K562 (cell line): ENCODE measurements around the gene ADGRE2. TPM values are rescaled to one million over a fixed set of nuclear protein-coding genes. Genes with fewer than 3 reads are reported as not detected.

Source experiments
- ATAC-seq: fragments of 200-7000 bp; cut with Tn5 transposase; 3 replicates; pipeline ENCODE4 v1.9.1; 2020; ENCODE audit warnings: moderate library complexity
- BruUV-seq: library from RNA; stranded (reverse); fragments of 400-500 nt; replicated peaks from 2 replicates; lab custom pipeline; 2021; lab: Mats Ljungman, UMichigan
- CTCF ChIA-PET: fragments of 300-600 bp; formaldehyde crosslinking; extraction: SDS; loops from one replicate; lab custom pipeline; 2021; ENCODE audit warnings: low intra/inter-chr PET ratio; lab: Yijun Ruan, JAX
- POLR2A ChIA-PET: fragments of 300-600, 350-650 bp; sonication (Branson Sonifier 250); formaldehyde crosslinking; extraction: SDS; loops from one replicate; lab custom pipeline; 2021; ENCODE audit warnings: antibody characterized with exemption, inconsistent platforms; lab: Yijun Ruan, JAX
- DNase-seq, 4 experiments: peaks; one replicate each; pipeline versions ENCODE4 v3.0.0 to v3.0.0-alpha.2; 2011 to 2018; ENCODE audit warnings: low spot score in 3 of 4, mixed read lengths in 3 of 4; ENCODE audit errors: extremely low read depth in 1 of 4
- FAIRE-seq: peaks from 2 replicates; lab custom pipeline; 2011; peaks lifted over from hg19 to GRCh38; lab: Jason Lieb, UNC
- H2AFZ ChIP-seq: 2 replicates; pipeline ENCODE4 v1.6.0; 2011; ENCODE audit warnings: low read depth, low read length, control low read depth, inconsistent platforms
- H3K27ac ChIP-seq: fragments of 200-600 bp; 3 replicates; pipeline ENCODE4 v1.8.0; 2011; ENCODE audit warnings: low read depth, mild to moderate bottlenecking, control low read depth, inconsistent platforms, low read length, moderate library complexity, mixed read lengths; ENCODE audit errors: extremely low read depth
- H3K27me3 ChIP-seq, 2 experiments: fragments of 300-600 bp in 1 of 2; 2 replicates in 1 of 2; 3 replicates in 1 of 2; pipeline versions ENCODE4 v1.6.0 to v1.8.0; 2011; ENCODE audit warnings: inconsistent platforms in 2 of 2, low read length in 2 of 2, mild to moderate bottlenecking in 1 of 2, mixed read lengths in 1 of 2, moderate library complexity in 1 of 2; ENCODE audit not compliant: control insufficient read depth in 2 of 2, insufficient read depth in 2 of 2
- H3K36me3 ChIP-seq: fragments of 300-600 bp; 3 replicates; pipeline ENCODE4 v1.8.0; 2011; ENCODE audit warnings: mild to moderate bottlenecking, low read length, inconsistent platforms; ENCODE audit not compliant: control insufficient read depth, insufficient read depth
- H3K4me1 ChIP-seq, 2 experiments: fragments of 200-600 bp in 1 of 2; replicated peaks in 1 of 2; 2 replicates in 1 of 2; 3 replicates in 1 of 2; pipeline versions ENCODE4 v1.5.1 to v1.8.0; 2011; ENCODE audit warnings: inconsistent platforms in 2 of 2, low read length in 2 of 2, mild to moderate bottlenecking in 1 of 2, mixed read lengths in 1 of 2, moderate library complexity in 1 of 2; ENCODE audit not compliant: control insufficient read depth in 2 of 2, insufficient read depth in 2 of 2
- H3K4me2 ChIP-seq: 2 replicates; pipeline ENCODE4 v1.6.1; 2011; ENCODE audit warnings: low read length, control low read depth, inconsistent platforms, mixed read lengths; ENCODE audit not compliant: insufficient read depth
- H3K4me3 ChIP-seq: fragments of 200-600 bp; sonication (generic), shearing (Covaris generic); 2 replicates; pipeline ENCODE4 v1.5.1; 2016; ENCODE audit warnings: control low read depth, inconsistent platforms
- H3K79me2 ChIP-seq: fragments of 200-600 bp; 3 replicates; pipeline ENCODE4 v1.8.0; 2011; ENCODE audit warnings: low read length, inconsistent platforms; ENCODE audit not compliant: control insufficient read depth, insufficient read depth
- H3K9ac ChIP-seq, 2 experiments: 2 replicates each; pipeline versions ENCODE4 v1.6.0 to v1.6.1; 2011; ENCODE audit warnings: low read depth in 2 of 2, low read length in 2 of 2, control low read depth in 1 of 2, inconsistent platforms in 1 of 2, mild to moderate bottlenecking in 1 of 2, mixed read lengths in 1 of 2; ENCODE audit not compliant: insufficient read depth in 1 of 2
- H3K9me1 ChIP-seq: one replicate; pipeline ENCODE4 v1.6.0; 2011; ENCODE audit warnings: inconsistent platforms, mild to moderate bottlenecking, low read length, moderate library complexity; ENCODE audit not compliant: control insufficient read depth, insufficient read depth
- H3K9me3 ChIP-seq: replicated peaks from 2 replicates; pipeline ENCODE4 v1.5.1; 2011; ENCODE audit warnings: low read depth, low read length, inconsistent platforms; ENCODE audit not compliant: control insufficient read depth, insufficient read depth
- H4K20me1 ChIP-seq: replicated peaks from 2 replicates; pipeline ENCODE4 v1.6.1; 2011; ENCODE audit warnings: low read length, inconsistent platforms, mixed read lengths; ENCODE audit not compliant: control insufficient read depth, insufficient read depth
- DACH1 ChIP-seq: fragments of 450-650 bp; IDR thresholded peaks from 2 replicates; pipeline ENCODE4 v1.6.1; 2018; ENCODE audit not compliant: partially characterized antibody
- DPF2 ChIP-seq: fragments of 450-650 bp; IDR thresholded peaks from 2 replicates; pipeline ENCODE4 v1.6.1; 2016
- E2F4 ChIP-seq: sonication (generic); formaldehyde crosslinking; IDR thresholded peaks from 2 replicates; pipeline ENCODE4 v1.8.0; 2022; ENCODE audit warnings: mild to moderate bottlenecking, low read depth, missing genetic modification reagents
- ELF4 ChIP-seq: fragments of 450-650 bp; formaldehyde crosslinking; IDR thresholded peaks from 2 replicates; pipeline ENCODE4 v1.4.0; 2022; ENCODE audit warnings: missing genetic modification characterization
- GTF2B ChIP-seq: IDR thresholded peaks from 2 replicates; pipeline ENCODE4 v1.6.1; 2011; ENCODE audit not compliant: insufficient read length; ENCODE audit errors: extremely low read depth
- HLTF ChIP-seq: fragments of 450-650 bp; IDR thresholded peaks from 2 replicates; pipeline ENCODE4 v1.6.1; 2016
- KAT2B ChIP-seq: IDR thresholded peaks from one replicate; pipeline ENCODE4 v1.6.1; 2012; ENCODE audit warnings: low read depth, mild to moderate bottlenecking, control low read depth, inconsistent platforms, low read length, moderate library complexity
- NKRF ChIP-seq: fragments of 450-650 bp; IDR thresholded peaks from 2 replicates; pipeline ENCODE4 v1.6.1; 2016; ENCODE audit warnings: borderline replicate concordance
- POLR2A ChIP-seq: fragments of 450-650 bp; conservative IDR thresholded peaks from 2 replicates; pipeline ENCODE4 v1.6.1; 2016
- PRMT5 ChIP-seq: sonication (generic); formaldehyde crosslinking; IDR thresholded peaks from 2 replicates; pipeline ENCODE4 v1.5.0; 2020; ENCODE audit warnings: missing genetic modification reagents
- SMARCB1 ChIP-seq: IDR thresholded peaks from 2 replicates; pipeline ENCODE4 v1.6.1; 2011; ENCODE audit warnings: improper control_type of control experiment, low read depth; ENCODE audit not compliant: insufficient read length
- SREBF1 ChIP-seq: fragments of 150-350 bp; IDR thresholded peaks from 2 replicates; pipeline ENCODE4 v1.6.1; 2014; ENCODE audit warnings: antibody characterized with exemption, low read depth, low read length, borderline replicate concordance
- SUPT5H ChIP-seq: fragments of 450-650 bp; IDR thresholded peaks from 2 replicates; pipeline ENCODE4 v1.6.1; 2016
- ZBTB26 ChIP-seq: fragments of 450-650 bp; formaldehyde crosslinking; IDR thresholded peaks from 2 replicates; pipeline ENCODE4 v1.4.0; 2022; ENCODE audit warnings: missing genetic modification characterization
- ZC3H11A ChIP-seq: IDR thresholded peaks from 2 replicates; pipeline ENCODE4 v1.6.1; 2012; ENCODE audit warnings: low read depth, low read length, improper control_type of control experiment
- ZNF263 ChIP-seq: sonication (generic); formaldehyde crosslinking; IDR thresholded peaks from 2 replicates; pipeline ENCODE4 v1.8.0; 2022; ENCODE audit warnings: mild to moderate bottlenecking, missing genetic modification reagents, borderline replicate concordance
- ZNF316 ChIP-seq: fragments of 450-650 bp; IDR thresholded peaks from 2 replicates; pipeline ENCODE4 v1.6.1; 2016
- ZNF512 ChIP-seq: IDR thresholded peaks from 2 replicates; pipeline ENCODE4 v1.6.1; 2016; ENCODE audit warnings: missing genetic modification characterization, missing compliant biosample characterization
- WGBS: fragments of 100-300 bp; shearing (Covaris generic); methylation state at CpG from one replicate; pipeline ENCODE4 v1.1.6; 2016; ENCODE audit warnings: low coverage, mixed read lengths; ENCODE audit not compliant: insufficient coverage; ENCODE audit errors: missing lambda C conversion rate; 5-methylcytosine and 5-hydroxymethylcytosine counted together
- in situ Hi-C: fragments of 300-500 bp; cut with MboI; formaldehyde crosslinking; loops from 4 replicates; pipeline ENCODE4 v1.15.0; 2018; ENCODE audit warnings: inconsistent platforms, mixed read lengths
- intact Hi-C: fragments of 100-400 bp; cut with micrococcal nuclease; formaldehyde crosslinking; loops from 2 replicates; pipeline ENCODE4 v1.14.2; 2022
- polyA plus RNA-seq, 8 experiments: library from polyadenylated mRNA; depleted of rRNA in 4 of 8; stranded (reverse) in 5 of 8; unstranded in 3 of 8; fragments of >200 nt; fragmentation: Nextera tagmentation in 2 of 8; fragmentation: Illumina TruSeq in 1 of 8; extraction: Ambion mirVana in 2 of 8; extraction: Trizol in 1 of 8; gene quantifications; 2 replicates each; pipeline versions ENCODE4 v1.2.1 to v1.2.3, GENCODE V29; 2011 to 2014; ENCODE audit warnings: inconsistent platforms in 1 of 8, missing spikeins in 1 of 8
- total RNA-seq, 7 experiments: library from RNA; depleted of rRNA in 6 of 7; stranded (reverse); fragments of >200 nt in 6 of 7; fragmentation: Illumina TruSeq in 2 of 7; extraction: Trizol in 2 of 7; gene quantifications; 2 replicates each; pipeline versions ENCODE4 v1.2.1 to v1.2.3, GENCODE V29; 2011 to 2021; ENCODE audit warnings: low replicate concordance in 1 of 7

The ADGRE2 gene
- total and polyA plus RNA-seq, 9 of the 15 experiments (the other 6 are each of a cell fraction or from before 2014, with no cell fraction given), result 4.3 to 17.3 (median 9.8) TPM

GRCh38 chr19:14763497-14764145, 14.7 kb downstream of the ADGRE2 start:
- H3K36me3 ChIP-seq, result peaks cover 60% of the 10 kb centered on the region; the same call in 2 of the 3 replicates
- H3K4me3 ChIP-seq, result no peak overlapping the region
- 42% methylated on average over 3 of the region's 4 CpGs for WGBS
- no peak for FAIRE-seq
- H2AFZ ChIP-seq, result no peak overlapping the region
- intact Hi-C loops (no loop called here), in situ Hi-C loops (no loop called here)
- peaks cover 0 to 2% of the 10 kb centered on the region in 2 experiments; a peak in 1 of 5 replicates for H3K4me1 ChIP-seq
- no peaks in the 10 kb centered on the region for H3K79me2 ChIP-seq
- no peak overlapping the region for H3K4me2 ChIP-seq
- ATAC-seq, result no peak
- H3K9me3 ChIP-seq, result no peaks in the 10 kb centered on the region
- H3K9me1 ChIP-seq, result no peaks in the 10 kb centered on the region
- POLR2A ChIA-PET, result interaction anchor here (1.6 kb wide), 1 partner anchor 13 kb away, joined by 5 read pairs; no protein-coding TSS in a partner anchor
- H4K20me1 ChIP-seq, result no peaks in the 10 kb centered on the region
- CTCF ChIA-PET, result no interaction called here
- DNase-seq, result no peak
- no peak overlapping the region; the same call in 2 of the 3 replicates for H3K27ac ChIP-seq
- H3K27me3 ChIP-seq, result no peaks in the 10 kb centered on the region
- BruUV-seq, result no TSS peak
- H3K9ac ChIP-seq, result no peak overlapping the region
- no peak for TF ChIP-seq E2F4 (CRISPR knock-in tag)
- TF ChIP-seq POLR2A, result peak; percentile 48; the same call in 1 of the 2 replicates
- no peak for TF ChIP-seq DACH1
- TF ChIP-seq PRMT5 (CRISPR knock-in tag), result no peak
- TF ChIP-seq DPF2, result no peak
- TF ChIP-seq SMARCB1, result no peak
- 0 out of 2 replicates have a peak, but pooled peaks have one; percentile 28 for TF ChIP-seq ZNF512 (tag)
- 0 out of 2 replicates have a peak, but pooled peaks have one; percentile 22 for TF ChIP-seq ZNF316
- no peak for TF ChIP-seq KAT2B
- TF ChIP-seq GTF2B, result no peak
- peak; percentile 76; the same call in 1 of the 2 replicates for TF ChIP-seq ZBTB26 (CRISPR knock-in tag)
- TF ChIP-seq ZC3H11A, result no peak
- TF ChIP-seq SUPT5H, result peak; percentile 67
- no peak for TF ChIP-seq HLTF
- no peak for TF ChIP-seq NKRF
- peak; percentile 92 for TF ChIP-seq ZNF263 (CRISPR knock-in tag)
- peak; percentile 82 for TF ChIP-seq ELF4 (CRISPR knock-in tag)
- no peak for TF ChIP-seq SREBF1
